ENCODE measurements around the gene DOK6.

DNA sequence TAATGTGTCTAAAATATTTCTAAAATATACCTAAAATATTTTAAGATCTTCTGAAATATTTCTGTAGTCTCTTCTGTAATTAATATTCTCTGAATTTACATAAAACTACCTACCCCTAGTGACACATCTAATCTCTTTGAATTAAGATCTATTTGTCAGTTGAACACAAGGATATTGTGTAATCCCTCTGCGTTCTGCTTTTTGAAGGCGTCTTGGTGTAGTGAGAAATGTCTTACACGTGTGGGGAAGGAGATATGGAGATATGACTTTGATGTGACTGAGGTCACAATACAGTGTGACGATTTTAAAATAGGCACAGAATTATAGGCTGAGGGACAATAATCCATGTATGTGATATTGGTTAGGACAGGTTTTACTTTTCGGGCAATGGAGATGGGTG lies 79.8 kb downstream of the DOK6 start:
- TF ChIP-seq, protein P1, sequence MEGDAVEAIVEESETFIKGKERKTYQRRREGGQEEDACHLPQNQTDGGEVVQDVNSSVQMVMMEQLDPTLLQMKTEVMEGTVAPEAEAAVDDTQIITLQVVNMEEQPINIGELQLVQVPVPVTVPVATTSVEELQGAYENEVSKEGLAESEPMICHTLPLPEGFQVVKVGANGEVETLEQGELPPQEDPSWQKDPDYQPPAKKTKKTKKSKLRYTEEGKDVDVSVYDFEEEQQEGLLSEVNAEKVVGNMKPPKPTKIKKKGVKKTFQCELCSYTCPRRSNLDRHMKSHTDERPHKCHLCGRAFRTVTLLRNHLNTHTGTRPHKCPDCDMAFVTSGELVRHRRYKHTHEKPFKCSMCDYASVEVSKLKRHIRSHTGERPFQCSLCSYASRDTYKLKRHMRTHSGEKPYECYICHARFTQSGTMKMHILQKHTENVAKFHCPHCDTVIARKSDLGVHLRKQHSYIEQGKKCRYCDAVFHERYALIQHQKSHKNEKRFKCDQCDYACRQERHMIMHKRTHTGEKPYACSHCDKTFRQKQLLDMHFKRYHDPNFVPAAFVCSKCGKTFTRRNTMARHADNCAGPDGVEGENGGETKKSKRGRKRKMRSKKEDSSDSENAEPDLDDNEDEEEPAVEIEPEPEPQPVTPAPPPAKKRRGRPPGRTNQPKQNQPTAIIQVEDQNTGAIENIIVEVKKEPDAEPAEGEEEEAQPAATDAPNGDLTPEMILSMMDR (IDR thresholded peaks at IDR 0.05): no peak
- no peak for TF ChIP-seq POLR2A (IDR thresholded peaks at IDR 0.05)
